GM12878 (cell line): ENCODE measurements around the gene METTL16. TPM values are rescaled to one million over a fixed set of nuclear protein-coding genes. Genes with fewer than 3 reads are reported as not detected.

Experiments used
- BRCA1 ChIP-seq: IDR thresholded peaks from 2 replicates; pipeline ENCODE4 v1.6.1; 2011; ENCODE audit warnings: low read depth, low read length, improper control_type of control experiment
- CHD1 ChIP-seq: IDR thresholded peaks from 2 replicates; pipeline ENCODE4 v1.6.1; 2012; ENCODE audit warnings: low read depth, low read length, improper control_type of control experiment
- IRF4 ChIP-seq: IDR thresholded peaks from 2 replicates; pipeline ENCODE4 v1.6.1; 2011; ENCODE audit warnings: low read depth, low read length
- MEF2A ChIP-seq: IDR thresholded peaks from 2 replicates; pipeline ENCODE4 v1.6.1; 2011; ENCODE audit warnings: low read depth, mild to moderate bottlenecking, low read length, moderate library complexity; ENCODE audit not compliant: insufficient read depth
- MYC ChIP-seq: IDR thresholded peaks from 2 replicates; pipeline ENCODE4 v1.6.1; 2011; ENCODE audit warnings: mild to moderate bottlenecking, low read length, moderate library complexity, inconsistent platforms; ENCODE audit not compliant: insufficient read depth, insufficient replicate concordance, insufficient read length, severe bottlenecking
- RFX5 ChIP-seq: IDR thresholded peaks from 2 replicates; pipeline ENCODE4 v1.6.1; 2011; ENCODE audit warnings: low read depth, low read length, improper control_type of control experiment
- ZBED1 ChIP-seq: IDR thresholded peaks from 2 replicates; pipeline ENCODE4 v1.6.1; 2016; ENCODE audit warnings: borderline replicate concordance
- polyA plus RNA-seq, 11 experiments: library from polyadenylated mRNA; depleted of rRNA in 4 of 11; unstranded in 6 of 11; stranded (reverse) in 5 of 11; fragments of >200 nt; fragmentation: Nextera tagmentation in 4 of 11; fragmentation: Illumina TruSeq in 1 of 11; extraction: Ambion mirVana in 4 of 11; extraction: Trizol in 1 of 11; gene quantifications; 1 replicate in 1 of 11; 2 replicates in 10 of 11; pipeline versions ENCODE4 v1.2.1 to v1.2.3, GENCODE V29; 2011 to 2016; ENCODE audit warnings: inconsistent platforms in 2 of 11, missing spikeins in 2 of 11, low read depth in 1 of 11
- total RNA-seq, 4 experiments: library from RNA; depleted of rRNA in 3 of 4; stranded (reverse); fragments of >200 nt in 3 of 4; fragmentation: Illumina TruSeq in 1 of 4; extraction: Trizol in 1 of 4; gene quantifications; 2 replicates each; pipeline versions ENCODE4 v1.2.1 to v1.2.3, GENCODE V29; 2013 to 2021
- TF ChIP-seq, protein P1 (sequence below): IDR thresholded peaks from 2 replicates; pipeline ENCODE4 v1.6.1; 2012; ENCODE audit warnings: low read depth, low read length, improper control_type of control experiment
- TF ChIP-seq, protein P2 (sequence below): fragments of 450-650 bp; IDR thresholded peaks from 2 replicates; pipeline ENCODE4 v1.6.1; 2017; ENCODE audit warnings: mild to moderate bottlenecking, moderate library complexity
- TF ChIP-seq, protein P3 (sequence below): IDR thresholded peaks from 2 replicates; pipeline ENCODE4 v1.6.1; 2011; ENCODE audit warnings: borderline replicate concordance, low read depth, mild to moderate bottlenecking, moderate library complexity, mixed read lengths, low read length; ENCODE audit not compliant: insufficient read depth; ENCODE audit errors: extremely low read length

METTL16 gene
- total and polyA plus RNA-seq, 10 of the 15 experiments (the other 5 are each of a cell fraction or from before 2014, with no cell fraction given): 15.6 to 34.3 (median 23.7) TPM

DNA sequence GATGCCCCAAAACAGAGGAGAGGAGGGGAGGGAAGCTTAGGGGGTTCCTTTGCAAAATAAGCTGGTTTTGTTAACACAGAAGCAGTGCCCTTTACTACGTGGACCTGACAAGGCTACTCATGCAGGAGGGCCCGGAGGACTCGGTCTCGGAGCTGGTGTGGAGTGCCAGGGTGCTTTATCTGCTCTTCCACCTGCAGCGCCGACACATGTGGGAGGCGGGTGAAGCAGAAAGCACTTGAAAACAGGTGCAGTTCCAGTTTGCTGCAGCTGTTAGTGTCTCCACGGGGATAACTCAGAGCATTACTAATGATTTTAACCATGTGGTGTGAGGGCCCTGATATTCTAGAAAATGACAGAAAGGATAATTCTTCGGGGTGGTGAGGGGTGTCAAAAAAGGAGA lies 75.8 kb downstream of the METTL16 start (continued):
- TF ChIP-seq, protein P1, sequence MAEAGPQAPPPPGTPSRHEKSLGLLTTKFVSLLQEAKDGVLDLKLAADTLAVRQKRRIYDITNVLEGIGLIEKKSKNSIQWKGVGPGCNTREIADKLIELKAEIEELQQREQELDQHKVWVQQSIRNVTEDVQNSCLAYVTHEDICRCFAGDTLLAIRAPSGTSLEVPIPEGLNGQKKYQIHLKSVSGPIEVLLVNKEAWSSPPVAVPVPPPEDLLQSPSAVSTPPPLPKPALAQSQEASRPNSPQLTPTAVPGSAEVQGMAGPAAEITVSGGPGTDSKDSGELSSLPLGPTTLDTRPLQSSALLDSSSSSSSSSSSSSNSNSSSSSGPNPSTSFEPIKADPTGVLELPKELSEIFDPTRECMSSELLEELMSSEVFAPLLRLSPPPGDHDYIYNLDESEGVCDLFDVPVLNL: no peak
- no peak for TF ChIP-seq MEF2A
- TF ChIP-seq ZBED1: no peak
- TF ChIP-seq MYC: no peak
- TF ChIP-seq CHD1: no peak
- no peak for TF ChIP-seq RFX5
- TF ChIP-seq, protein P2, sequence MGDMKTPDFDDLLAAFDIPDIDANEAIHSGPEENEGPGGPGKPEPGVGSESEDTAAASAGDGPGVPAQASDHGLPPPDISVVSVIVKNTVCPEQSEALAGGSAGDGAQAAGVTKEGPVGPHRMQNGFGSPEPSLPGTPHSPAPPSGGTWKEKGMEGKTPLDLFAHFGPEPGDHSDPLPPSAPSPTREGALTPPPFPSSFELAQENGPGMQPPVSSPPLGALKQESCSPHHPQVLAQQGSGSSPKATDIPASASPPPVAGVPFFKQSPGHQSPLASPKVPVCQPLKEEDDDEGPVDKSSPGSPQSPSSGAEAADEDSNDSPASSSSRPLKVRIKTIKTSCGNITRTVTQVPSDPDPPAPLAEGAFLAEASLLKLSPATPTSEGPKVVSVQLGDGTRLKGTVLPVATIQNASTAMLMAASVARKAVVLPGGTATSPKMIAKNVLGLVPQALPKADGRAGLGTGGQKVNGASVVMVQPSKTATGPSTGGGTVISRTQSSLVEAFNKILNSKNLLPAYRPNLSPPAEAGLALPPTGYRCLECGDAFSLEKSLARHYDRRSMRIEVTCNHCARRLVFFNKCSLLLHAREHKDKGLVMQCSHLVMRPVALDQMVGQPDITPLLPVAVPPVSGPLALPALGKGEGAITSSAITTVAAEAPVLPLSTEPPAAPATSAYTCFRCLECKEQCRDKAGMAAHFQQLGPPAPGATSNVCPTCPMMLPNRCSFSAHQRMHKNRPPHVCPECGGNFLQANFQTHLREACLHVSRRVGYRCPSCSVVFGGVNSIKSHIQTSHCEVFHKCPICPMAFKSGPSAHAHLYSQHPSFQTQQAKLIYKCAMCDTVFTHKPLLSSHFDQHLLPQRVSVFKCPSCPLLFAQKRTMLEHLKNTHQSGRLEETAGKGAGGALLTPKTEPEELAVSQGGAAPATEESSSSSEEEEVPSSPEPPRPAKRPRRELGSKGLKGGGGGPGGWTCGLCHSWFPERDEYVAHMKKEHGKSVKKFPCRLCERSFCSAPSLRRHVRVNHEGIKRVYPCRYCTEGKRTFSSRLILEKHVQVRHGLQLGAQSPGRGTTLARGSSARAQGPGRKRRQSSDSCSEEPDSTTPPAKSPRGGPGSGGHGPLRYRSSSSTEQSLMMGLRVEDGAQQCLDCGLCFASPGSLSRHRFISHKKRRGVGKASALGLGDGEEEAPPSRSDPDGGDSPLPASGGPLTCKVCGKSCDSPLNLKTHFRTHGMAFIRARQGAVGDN: no peak
- TF ChIP-seq, protein P3, sequence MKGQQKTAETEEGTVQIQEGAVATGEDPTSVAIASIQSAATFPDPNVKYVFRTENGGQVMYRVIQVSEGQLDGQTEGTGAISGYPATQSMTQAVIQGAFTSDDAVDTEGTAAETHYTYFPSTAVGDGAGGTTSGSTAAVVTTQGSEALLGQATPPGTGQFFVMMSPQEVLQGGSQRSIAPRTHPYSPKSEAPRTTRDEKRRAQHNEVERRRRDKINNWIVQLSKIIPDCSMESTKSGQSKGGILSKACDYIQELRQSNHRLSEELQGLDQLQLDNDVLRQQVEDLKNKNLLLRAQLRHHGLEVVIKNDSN: no peak
- no peak for TF ChIP-seq IRF4
- no peak for TF ChIP-seq BRCA1
